ENCODE data around the gene CHMP4B.

Gene CHMP4B

GRCh38 chr20:33812908-33813462, 1.8 kb downstream of the CHMP4B start:
- H3K27me3 ChIP-seq (ENCODE audit: control insufficient read depth in 3 of 3, insufficient read depth in 3 of 3, low read depth in 1 of 3, low read length in 3 of 3), result no peaks in the 10 kb centered on the region
- peak overlapping the region in 1 of 2 donors; percentile 88 for H3K4me3 ChIP-seq (ENCODE audit: low read length in 2 of 2)
- H4K8ac ChIP-seq (ENCODE audit: low read depth, low read length), result no peak overlapping the region
- DNase-seq (ENCODE audit: low spot score), result no peak
- no peaks in the 10 kb centered on the region for H3K9me3 ChIP-seq (replicated peaks in 1 of 2; ENCODE audit: control insufficient read depth in 2 of 2, insufficient read depth in 1 of 2, low read depth in 1 of 2, low read length in 2 of 2)
- no peak overlapping the region for H2AK5ac ChIP-seq (ENCODE audit: low read depth, low read length)
- no peak overlapping the region for H2BK15ac ChIP-seq (ENCODE audit: low read length)
- no peak overlapping the region for H3K14ac ChIP-seq (ENCODE audit: low read length)
- H3K79me1 ChIP-seq (ENCODE audit: low read depth, low read length), result peaks cover 12% of the 10 kb centered on the region
- peaks cover 0 to 15% of the 10 kb centered on the region in 2 donors for H3K36me3 ChIP-seq (replicated peaks in 1 of 2; ENCODE audit: control insufficient read depth in 2 of 2, insufficient read depth in 2 of 2, low read length in 2 of 2)
- H3K4me2 ChIP-seq (ENCODE audit: insufficient read depth, low read length, poor library complexity, severe bottlenecking), result peak overlapping the region; percentile 69
- H3K18ac ChIP-seq (ENCODE audit: low read length), result no peak overlapping the region
- no peak overlapping the region for H3K23ac ChIP-seq (ENCODE audit: low read depth, low read length, poor library complexity)
- no CpG with 5 or more reads among the region's 10 CpGs for WGBS, 2 donors (ENCODE audit: extremely low coverage in 2 of 2, insufficient read length in 2 of 2, insufficient replicate concordance in 1 of 2)
- no peak overlapping the region for H2BK120ac ChIP-seq (ENCODE audit: low read depth, low read length)
- H3K27ac ChIP-seq (replicated peaks; ENCODE audit: low read length), result no peak overlapping the region
- no peak overlapping the region for H3K9ac ChIP-seq (ENCODE audit: low read depth, low read length, poor library complexity)
- H2AFZ ChIP-seq (ENCODE audit: low read length), result no peak overlapping the region
- no peak overlapping the region for H2BK12ac ChIP-seq (ENCODE audit: low read length)
- H4K91ac ChIP-seq (ENCODE audit: low read depth, low read length, poor library complexity), result no peak overlapping the region
- no peak overlapping the region for H2BK5ac ChIP-seq (ENCODE audit: low read length)
- H3K4me1 ChIP-seq (ENCODE audit: control insufficient read depth in 2 of 2, insufficient read depth in 1 of 2, low read depth in 1 of 2, low read length in 2 of 2), result peaks cover 5% of the 10 kb centered on the region in 2 donors
- H3K4ac ChIP-seq (ENCODE audit: low read length), result no peak overlapping the region

GRCh38 chr20:33814238-33814712, 3.1 kb downstream of the CHMP4B start:
- Histone ChIP-seq H3K14ac (ENCODE audit: low read length) (no peak overlapping the region), H3K27me3 (ENCODE audit: control insufficient read depth in 3 of 3, insufficient read depth in 3 of 3, low read depth in 1 of 3, low read length in 3 of 3) (no peaks in the 10 kb centered on the region), H4K8ac (ENCODE audit: low read depth, low read length) (peak overlapping the region; percentile 67), H3K9me3 (replicated peaks in 1 of 2; ENCODE audit: control insufficient read depth in 2 of 2, insufficient read depth in 1 of 2, low read depth in 1 of 2, low read length in 2 of 2) (no peaks in the 10 kb centered on the region), H2BK15ac (ENCODE audit: low read length) (no peak overlapping the region), H2BK120ac (ENCODE audit: low read depth, low read length) (no peak overlapping the region), H2BK12ac (ENCODE audit: low read length) (no peak overlapping the region), H3K4me3 (ENCODE audit: low read length in 2 of 2) (no peak overlapping the region), H3K4me1 (ENCODE audit: control insufficient read depth in 2 of 2, insufficient read depth in 1 of 2, low read depth in 1 of 2, low read length in 2 of 2) (peaks cover 5 to 6% of the 10 kb centered on the region in 2 donors), H4K91ac (ENCODE audit: low read depth, low read length, poor library complexity) (no peak overlapping the region), H3K4ac (ENCODE audit: low read length) (no peak overlapping the region), H3K79me1 (ENCODE audit: low read depth, low read length) (peaks cover 12% of the 10 kb centered on the region), H3K4me2 (ENCODE audit: insufficient read depth, low read length, poor library complexity, severe bottlenecking) (no peak overlapping the region), H3K36me3 (replicated peaks in 1 of 2; ENCODE audit: control insufficient read depth in 2 of 2, insufficient read depth in 2 of 2, low read length in 2 of 2) (peaks cover 0 to 15% of the 10 kb centered on the region in 2 donors), H3K23ac (ENCODE audit: low read depth, low read length, poor library complexity) (no peak overlapping the region), H3K9ac (ENCODE audit: low read depth, low read length, poor library complexity) (peak overlapping the region; percentile 18), H3K18ac (ENCODE audit: low read length) (no peak overlapping the region), H2AFZ (ENCODE audit: low read length) (no peak overlapping the region), H2AK5ac (ENCODE audit: low read depth, low read length) (no peak overlapping the region), H3K27ac (replicated peaks; ENCODE audit: low read length) (no peak overlapping the region), H2BK5ac (ENCODE audit: low read length) (no peak overlapping the region)
- WGBS, 2 donors (ENCODE audit: extremely low coverage in 2 of 2, insufficient read length in 2 of 2, insufficient replicate concordance in 1 of 2), result no CpG with 5 or more reads among the region's 5 CpGs
- no peak for DNase-seq (ENCODE audit: low spot score)

GRCh38 chr20:33815671-33816070, 4.5 kb downstream of the CHMP4B start:
- Histone ChIP-seq H2BK15ac (ENCODE audit: low read length) (no peak overlapping the region), H3K36me3 (replicated peaks in 1 of 2; ENCODE audit: control insufficient read depth in 2 of 2, insufficient read depth in 2 of 2, low read length in 2 of 2) (peaks cover 0 to 15% of the 10 kb centered on the region in 2 donors), H2AK5ac (ENCODE audit: low read depth, low read length) (no peak overlapping the region), H3K4me1 (ENCODE audit: control insufficient read depth in 2 of 2, insufficient read depth in 1 of 2, low read depth in 1 of 2, low read length in 2 of 2) (peaks cover 5 to 6% of the 10 kb centered on the region in 2 donors), H3K14ac (ENCODE audit: low read length) (no peak overlapping the region), H3K18ac (ENCODE audit: low read length) (no peak overlapping the region), H3K4me2 (ENCODE audit: insufficient read depth, low read length, poor library complexity, severe bottlenecking) (no peak overlapping the region), H3K4ac (ENCODE audit: low read length) (no peak overlapping the region), H2BK5ac (ENCODE audit: low read length) (no peak overlapping the region), H3K4me3 (ENCODE audit: low read length in 2 of 2) (no peak overlapping the region), H4K91ac (ENCODE audit: low read depth, low read length, poor library complexity) (no peak overlapping the region), H2BK120ac (ENCODE audit: low read depth, low read length) (no peak overlapping the region), H3K9me3 (replicated peaks in 1 of 2; ENCODE audit: control insufficient read depth in 2 of 2, insufficient read depth in 1 of 2, low read depth in 1 of 2, low read length in 2 of 2) (no peaks in the 10 kb centered on the region), H2BK12ac (ENCODE audit: low read length) (no peak overlapping the region), H3K27me3 (ENCODE audit: control insufficient read depth in 3 of 3, insufficient read depth in 3 of 3, low read depth in 1 of 3, low read length in 3 of 3) (no peaks in the 10 kb centered on the region), H2AFZ (ENCODE audit: low read length) (no peak overlapping the region), H3K23ac (ENCODE audit: low read depth, low read length, poor library complexity) (no peak overlapping the region), H3K27ac (replicated peaks; ENCODE audit: low read length) (no peak overlapping the region), H4K8ac (ENCODE audit: low read depth, low read length) (no peak overlapping the region), H3K9ac (ENCODE audit: low read depth, low read length, poor library complexity) (no peak overlapping the region), H3K79me1 (ENCODE audit: low read depth, low read length) (peaks cover 12% of the 10 kb centered on the region)
- DNase-seq (ENCODE audit: low spot score), result no peak
- WGBS, 2 donors (ENCODE audit: extremely low coverage in 2 of 2, insufficient read length in 2 of 2, insufficient replicate concordance in 1 of 2), result no CpG with 5 or more reads among the region's 3 CpGs

- no peak overlapping the region for H2AK5ac ChIP-seq (ENCODE audit: low read depth, low read length)
- no peak overlapping the region for H2BK12ac ChIP-seq (ENCODE audit: low read length)
- H3K27me3 ChIP-seq (ENCODE audit: control insufficient read depth in 3 of 3, insufficient read depth in 3 of 3, low read depth in 1 of 3, low read length in 3 of 3), result no peaks in the 10 kb centered on the region
- H3K4ac ChIP-seq (ENCODE audit: low read length), result no peak overlapping the region
- H3K36me3 ChIP-seq (replicated peaks in 1 of 2; ENCODE audit: control insufficient read depth in 2 of 2, insufficient read depth in 2 of 2, low read length in 2 of 2), result peaks cover 0 to 15% of the 10 kb centered on the region in 2 donors
- H3K23ac ChIP-seq (ENCODE audit: low read depth, low read length, poor library complexity), result no peak overlapping the region
- H3K27ac ChIP-seq (replicated peaks; ENCODE audit: low read length), result no peak overlapping the region
- no peak for DNase-seq (ENCODE audit: low spot score)
- H4K8ac ChIP-seq (ENCODE audit: low read depth, low read length), result no peak overlapping the region
- H3K14ac ChIP-seq (ENCODE audit: low read length), result no peak overlapping the region
- no peaks in the 10 kb centered on the region for H3K9me3 ChIP-seq (replicated peaks in 1 of 2; ENCODE audit: control insufficient read depth in 2 of 2, insufficient read depth in 1 of 2, low read depth in 1 of 2, low read length in 2 of 2)
- WGBS, 2 donors (ENCODE audit: extremely low coverage in 2 of 2, insufficient read length in 2 of 2, insufficient replicate concordance in 1 of 2), result no CpG with 5 or more reads among the region's 1 CpG
- no peak overlapping the region for H2BK15ac ChIP-seq (ENCODE audit: low read length)
- H2BK5ac ChIP-seq (ENCODE audit: low read length), result no peak overlapping the region
- no peak overlapping the region for H3K4me2 ChIP-seq (ENCODE audit: insufficient read depth, low read length, poor library complexity, severe bottlenecking)
- no peak overlapping the region for H3K4me3 ChIP-seq (ENCODE audit: low read length in 2 of 2)
- no peak overlapping the region for H3K18ac ChIP-seq (ENCODE audit: low read length)
- H3K4me1 ChIP-seq (ENCODE audit: control insufficient read depth in 2 of 2, insufficient read depth in 1 of 2, low read depth in 1 of 2, low read length in 2 of 2), result peaks cover 5 to 6% of the 10 kb centered on the region in 2 donors
- H2AFZ ChIP-seq (ENCODE audit: low read length), result no peak overlapping the region
- H4K91ac ChIP-seq (ENCODE audit: low read depth, low read length, poor library complexity), result no peak overlapping the region
- peaks cover 12% of the 10 kb centered on the region for H3K79me1 ChIP-seq (ENCODE audit: low read depth, low read length)
- H2BK120ac ChIP-seq (ENCODE audit: low read depth, low read length), result no peak overlapping the region
- no peak overlapping the region for H3K9ac ChIP-seq (ENCODE audit: low read depth, low read length, poor library complexity)
Observed at GRCh38 chr20:33816191-33816590, 5.0 kb downstream of the CHMP4B start.
